ENCODE results near the gene DDIT4. TPM values are rescaled to one million over a fixed set of nuclear protein-coding genes. Genes with fewer than 3 reads are reported as not detected.

DDIT4 gene
- total and polyA plus RNA-seq, 9 of the 15 experiments (the other 6 are each of a cell fraction or from before 2014, with no cell fraction given), result 8.2 to 675 (median 159) TPM

DNA sequence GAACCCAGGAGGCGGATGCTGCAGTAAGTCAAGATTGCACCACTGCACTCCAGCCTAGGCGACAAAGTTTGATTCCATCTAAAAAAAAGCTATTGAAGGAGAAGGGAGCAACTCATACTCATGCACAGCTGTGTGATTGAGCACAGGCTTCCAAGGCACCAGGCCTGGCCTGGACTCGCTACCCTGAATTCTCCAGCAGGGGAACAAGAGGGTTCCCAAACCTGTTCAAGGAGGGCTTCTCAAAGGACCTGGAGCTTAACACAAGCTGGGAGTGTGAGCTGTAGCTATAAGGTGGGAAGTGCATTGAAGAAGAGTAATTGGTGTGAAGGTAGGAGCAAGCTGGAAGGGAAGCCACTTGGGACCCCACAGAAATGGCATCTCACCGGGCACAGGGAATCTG is 15.1 kb upstream of the DDIT4 start:
- BruUV-seq (replicated peaks), result no TSS peak
- Histone ChIP-seq H3K4me2 (ENCODE audit: insufficient read depth, low read length) (no peak overlapping the region), H3K9ac (ENCODE audit: insufficient read depth in 1 of 2, low read depth in 2 of 2, low read length in 2 of 2) (no peak overlapping the region), H3K36me3 (ENCODE audit: control insufficient read depth, insufficient read depth, low read length) (no peaks in the 10 kb centered on the region), H4K20me1 (replicated peaks; ENCODE audit: control insufficient read depth, insufficient read depth, low read length) (no peaks in the 10 kb centered on the region), H3K79me2 (ENCODE audit: control insufficient read depth, insufficient read depth, low read length) (no peaks in the 10 kb centered on the region), H3K4me1 (replicated peaks in 1 of 2; ENCODE audit: control insufficient read depth in 2 of 2, insufficient read depth in 2 of 2, low read length in 2 of 2) (peaks cover 49 to 53% of the 10 kb centered on the region in 2 experiments), H3K4me3 (no peak overlapping the region), H3K9me3 (replicated peaks; ENCODE audit: control insufficient read depth, insufficient read depth, low read depth, low read length) (no peaks in the 10 kb centered on the region), H2AFZ (ENCODE audit: low read depth, low read length) (peak overlapping the region; percentile 10; the same call in 1 of the 2 replicates), H3K27me3 (ENCODE audit: control insufficient read depth in 2 of 2, insufficient read depth in 2 of 2, low read length in 2 of 2) (no peaks in the 10 kb centered on the region), H3K9me1 (ENCODE audit: control insufficient read depth, insufficient read depth, low read length) (no peaks in the 10 kb centered on the region), H3K27ac (ENCODE audit: extremely low read depth, low read depth, low read length) (no peak overlapping the region)
- in situ Hi-C loops (cut with MboI), result no loop called here
- ATAC-seq (no peak), DNase-seq (ENCODE audit: extremely low read depth in 1 of 4, low spot score in 3 of 4) (no peak), FAIRE-seq (no peak)
- no peak for TF ChIP-seq SOX6 (IDR thresholded peaks at IDR 0.05)
- TF ChIP-seq, protein P1, sequence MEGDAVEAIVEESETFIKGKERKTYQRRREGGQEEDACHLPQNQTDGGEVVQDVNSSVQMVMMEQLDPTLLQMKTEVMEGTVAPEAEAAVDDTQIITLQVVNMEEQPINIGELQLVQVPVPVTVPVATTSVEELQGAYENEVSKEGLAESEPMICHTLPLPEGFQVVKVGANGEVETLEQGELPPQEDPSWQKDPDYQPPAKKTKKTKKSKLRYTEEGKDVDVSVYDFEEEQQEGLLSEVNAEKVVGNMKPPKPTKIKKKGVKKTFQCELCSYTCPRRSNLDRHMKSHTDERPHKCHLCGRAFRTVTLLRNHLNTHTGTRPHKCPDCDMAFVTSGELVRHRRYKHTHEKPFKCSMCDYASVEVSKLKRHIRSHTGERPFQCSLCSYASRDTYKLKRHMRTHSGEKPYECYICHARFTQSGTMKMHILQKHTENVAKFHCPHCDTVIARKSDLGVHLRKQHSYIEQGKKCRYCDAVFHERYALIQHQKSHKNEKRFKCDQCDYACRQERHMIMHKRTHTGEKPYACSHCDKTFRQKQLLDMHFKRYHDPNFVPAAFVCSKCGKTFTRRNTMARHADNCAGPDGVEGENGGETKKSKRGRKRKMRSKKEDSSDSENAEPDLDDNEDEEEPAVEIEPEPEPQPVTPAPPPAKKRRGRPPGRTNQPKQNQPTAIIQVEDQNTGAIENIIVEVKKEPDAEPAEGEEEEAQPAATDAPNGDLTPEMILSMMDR (IDR thresholded peaks at IDR 0.05 in 2 of 3, conservative IDR thresholded peaks at IDR 0.05 in 1 of 3; ENCODE audit: insufficient read depth in 2 of 3, low read depth in 1 of 3, low read length in 3 of 3), result 0 out of 6 replicates have a peak, but pooled peaks of 2 of the 3 experiments have one; percentile 3 to 20
- CTCF ChIA-PET (ENCODE audit: low intra/inter-chr PET ratio), result no interaction called here
- 89% methylated on average over 4 of the region's 4 CpGs for WGBS (ENCODE audit: insufficient coverage, low coverage, missing lambda C conversion rate)
- POLR2A ChIA-PET, result interaction anchor here (1.1 to 15.0 kb wide), 6 partner anchors 11 to 63 kb away, joined by 3 to 277 read pairs (median 11); partner anchors contain the start of gene DDIT4
- intact Hi-C loops (cut with micrococcal nuclease), result no loop called here
